Gastroesophageal sphincter (tissue), 3 donors: ENCODE data around the gene GALNT9.

ENCODE experiments used
- EP300 ChIP-seq: sonication (generic); formaldehyde crosslinking; IDR thresholded peaks from one replicate; pipeline ENCODE4 v1.6.1; 2017; ENCODE audit warnings: antibody characterized with exemption, mild to moderate bottlenecking
- POLR2A ChIP-seq, 2 donors: fragments of 450-650 bp; IDR thresholded peaks; one replicate each; pipeline ENCODE4 v1.6.1; 2017; ENCODE audit warnings: antibody characterized with exemption in 2 of 2, mild to moderate bottlenecking in 2 of 2, moderate library complexity in 1 of 2
- TF ChIP-seq, protein P1 (sequence below), 4 experiments: fragments of 200-600 bp in 2 of 4; fragments of 450-650 bp in 2 of 4; sonication (generic) in 1 of 4; IDR thresholded peaks; one replicate each; pipeline ENCODE4 v1.5.1; 2017 to 2019; ENCODE audit warnings: antibody characterized with exemption in 4 of 4, mild to moderate bottlenecking in 2 of 4, moderate library complexity in 2 of 4

- TF ChIP-seq, protein P1, sequence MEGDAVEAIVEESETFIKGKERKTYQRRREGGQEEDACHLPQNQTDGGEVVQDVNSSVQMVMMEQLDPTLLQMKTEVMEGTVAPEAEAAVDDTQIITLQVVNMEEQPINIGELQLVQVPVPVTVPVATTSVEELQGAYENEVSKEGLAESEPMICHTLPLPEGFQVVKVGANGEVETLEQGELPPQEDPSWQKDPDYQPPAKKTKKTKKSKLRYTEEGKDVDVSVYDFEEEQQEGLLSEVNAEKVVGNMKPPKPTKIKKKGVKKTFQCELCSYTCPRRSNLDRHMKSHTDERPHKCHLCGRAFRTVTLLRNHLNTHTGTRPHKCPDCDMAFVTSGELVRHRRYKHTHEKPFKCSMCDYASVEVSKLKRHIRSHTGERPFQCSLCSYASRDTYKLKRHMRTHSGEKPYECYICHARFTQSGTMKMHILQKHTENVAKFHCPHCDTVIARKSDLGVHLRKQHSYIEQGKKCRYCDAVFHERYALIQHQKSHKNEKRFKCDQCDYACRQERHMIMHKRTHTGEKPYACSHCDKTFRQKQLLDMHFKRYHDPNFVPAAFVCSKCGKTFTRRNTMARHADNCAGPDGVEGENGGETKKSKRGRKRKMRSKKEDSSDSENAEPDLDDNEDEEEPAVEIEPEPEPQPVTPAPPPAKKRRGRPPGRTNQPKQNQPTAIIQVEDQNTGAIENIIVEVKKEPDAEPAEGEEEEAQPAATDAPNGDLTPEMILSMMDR (IDR thresholded peaks at IDR 0.05), result no peak
- TF ChIP-seq POLR2A (IDR thresholded peaks at IDR 0.05) (no peak), EP300 (no peak)
Measured at GRCh38 chr12:132335179-132335756, 5.9 kb upstream of the GALNT9 start.
